ENCODE measurements around the gene DMD.

Gene DMD

DNA sequence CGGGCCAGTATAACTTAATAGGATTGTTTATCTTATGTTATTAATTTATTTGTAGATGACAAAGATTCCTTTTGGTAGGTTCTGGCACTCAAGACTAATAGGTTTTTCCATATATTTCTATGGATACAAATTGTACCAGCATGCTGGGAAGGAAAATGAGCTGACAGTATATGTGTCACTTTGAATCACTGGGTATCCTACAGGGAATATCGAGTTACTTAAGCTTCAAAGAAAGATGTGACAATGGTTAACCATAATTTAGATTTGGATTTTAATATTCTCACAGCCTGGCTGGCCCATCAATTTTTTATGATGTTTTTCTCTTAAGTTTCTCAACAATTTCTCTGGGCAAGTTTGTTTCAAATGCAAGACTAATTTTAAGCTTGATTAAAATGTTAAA, 1640.7 kb downstream of the DMD start:
- H3K4me3 ChIP-seq (ENCODE audit: low read depth, low read length), result no peak overlapping the region
- DNase-seq (ENCODE audit: low read depth), result no peak
- no peak for TF ChIP-seq CTCF (IDR thresholded peaks at IDR 0.05; ENCODE audit: insufficient read depth, low read depth, low read length, missing control alignments)

- no peak for TF ChIP-seq CTCF (IDR thresholded peaks at IDR 0.05; ENCODE audit: insufficient read depth, low read depth, low read length, missing control alignments)
- no peak overlapping the region for H3K4me3 ChIP-seq (ENCODE audit: low read depth, low read length)
Measured at GRCh38 chrX:31563792-31564191, 1647.6 kb downstream of the DMD start.

DNA sequence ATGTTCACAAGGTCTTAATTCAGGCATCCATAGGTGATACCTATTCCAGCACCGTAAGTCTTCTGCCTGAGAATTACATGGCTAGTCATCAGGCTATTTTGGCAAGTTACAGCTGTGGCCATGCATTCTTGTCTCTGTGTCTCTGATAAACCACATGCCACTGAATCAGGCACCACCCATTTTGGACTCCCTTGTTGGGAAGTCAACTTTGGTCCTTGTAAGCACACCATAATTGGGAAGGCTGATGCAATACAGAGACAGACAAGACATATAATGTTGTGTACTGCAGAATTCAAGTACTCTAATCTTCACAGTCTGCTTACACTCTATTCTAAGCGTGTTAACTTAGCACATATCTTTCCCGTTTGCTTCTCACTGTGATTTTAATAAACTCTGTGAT, 1655.8 kb downstream of the DMD start:
- no peak for TF ChIP-seq CTCF (IDR thresholded peaks at IDR 0.05; ENCODE audit: insufficient read depth, low read depth, low read length, missing control alignments)
- H3K4me3 ChIP-seq (ENCODE audit: low read depth, low read length), result no peak overlapping the region
- no peak for DNase-seq (ENCODE audit: low read depth)

More at GRCh38 chrX:31563792-31564191, 1647.6 kb downstream of the DMD start:
- DNase-seq (ENCODE audit: low read depth), result no peak

- TF ChIP-seq CTCF (IDR thresholded peaks at IDR 0.05; ENCODE audit: insufficient read depth, low read depth, low read length, missing control alignments), result no peak
- DNase-seq (ENCODE audit: low read depth), result no peak
- no peak overlapping the region for H3K4me3 ChIP-seq (ENCODE audit: low read depth, low read length)
Measured at GRCh38 chrX:31551913-31552312, 1659.4 kb downstream of the DMD start.

GRCh38 chrX:31550158-31550557, 1661.2 kb downstream of the DMD start:
- TF ChIP-seq CTCF (IDR thresholded peaks at IDR 0.05; ENCODE audit: insufficient read depth, low read depth, low read length, missing control alignments), result no peak
- no peak for DNase-seq (ENCODE audit: low read depth)
- H3K4me3 ChIP-seq (ENCODE audit: low read depth, low read length), result no peak overlapping the region

GRCh38 chrX:31547816-31548215, 1663.5 kb downstream of the DMD start:
- DNase-seq (ENCODE audit: low read depth), result no peak
- H3K4me3 ChIP-seq (ENCODE audit: low read depth, low read length), result no peak overlapping the region
- TF ChIP-seq CTCF (IDR thresholded peaks at IDR 0.05; ENCODE audit: insufficient read depth, low read depth, low read length, missing control alignments), result no peak

DNA sequence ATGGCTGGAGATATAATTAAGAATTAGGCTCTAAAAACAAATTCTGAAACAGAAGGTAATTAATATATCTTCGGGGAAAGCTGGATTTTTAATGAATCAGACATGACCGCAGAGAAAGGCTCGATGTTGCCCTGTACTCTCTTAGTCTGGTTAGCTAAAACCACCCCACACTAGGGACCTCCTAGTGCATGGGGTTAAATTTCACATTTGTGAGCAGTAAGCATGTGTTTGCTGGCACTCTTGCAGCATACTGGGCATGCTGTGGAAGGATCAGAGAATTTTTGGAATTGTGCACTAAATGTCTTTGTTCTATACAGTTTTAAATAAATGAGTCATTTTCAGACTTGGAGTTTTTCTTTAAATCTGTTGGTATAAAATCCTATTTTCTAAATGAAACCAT, 1663.9 kb downstream of the DMD start:
- no peak for TF ChIP-seq CTCF (IDR thresholded peaks at IDR 0.05; ENCODE audit: insufficient read depth, low read depth, low read length, missing control alignments)
- DNase-seq (ENCODE audit: low read depth), result no peak

More for the DNA sequence above, 1663.9 kb downstream of the DMD start:
- no peak overlapping the region for H3K4me3 ChIP-seq (ENCODE audit: low read depth, low read length)
